Stimulated activated CD4-positive, alpha-beta T cell treated with anti-CD3 and anti-CD28 coated beads, Interleukin-1b, Interleukin-23, amount 100 ng/mL, for 24 hours (primary cell): ENCODE data around the gene STKLD1.

Experiments
- DNase-seq, 4 experiments: peaks; one replicate each; pipeline ENCODE4 v3.0.0-alpha.2; 2020; ENCODE audit warnings: low read depth in 4 of 4, low spot score in 1 of 4

Gene STKLD1

DNA sequence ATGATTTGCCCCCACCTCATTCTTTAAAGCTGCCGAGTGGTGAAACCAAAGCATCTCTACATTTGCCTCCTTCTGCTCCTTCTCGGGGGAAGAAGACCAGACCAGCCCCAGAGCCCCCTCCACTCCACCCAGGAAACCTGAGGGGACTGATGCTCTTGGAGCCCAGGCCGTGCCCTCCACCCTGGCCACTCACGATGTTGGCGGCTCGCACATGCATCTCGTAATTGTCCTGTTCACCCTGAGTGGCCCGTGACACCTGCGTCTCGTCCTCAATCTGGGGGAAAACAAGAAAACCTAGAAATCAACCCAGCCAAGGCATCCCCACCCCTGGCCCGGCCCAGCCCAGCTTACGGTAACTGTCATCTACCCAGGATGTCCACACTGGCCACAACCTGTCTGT lies 31.2 kb upstream of the STKLD1 start:
- no peak for DNase-seq

DNA sequence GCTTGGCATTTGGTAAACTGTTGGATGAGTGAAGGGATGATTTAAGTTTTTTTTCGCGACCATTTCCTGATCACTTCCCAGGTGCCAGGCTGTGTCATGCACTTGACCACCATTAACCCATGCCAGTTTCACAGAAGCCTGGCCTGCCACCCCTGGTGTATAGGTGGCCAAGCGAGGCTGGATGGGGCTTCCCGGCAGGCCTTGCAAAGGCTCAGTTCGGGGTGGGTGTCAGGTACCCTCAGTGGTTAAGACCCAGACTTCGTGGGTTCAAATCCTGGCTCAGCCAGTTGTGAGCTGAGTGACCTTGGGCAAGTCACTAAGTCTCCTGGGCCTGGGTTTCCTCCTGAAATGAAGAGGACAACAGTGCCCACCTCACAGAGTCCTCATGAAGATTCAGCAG lies 30.6 kb upstream of the STKLD1 start:
- no peak for DNase-seq

DNA sequence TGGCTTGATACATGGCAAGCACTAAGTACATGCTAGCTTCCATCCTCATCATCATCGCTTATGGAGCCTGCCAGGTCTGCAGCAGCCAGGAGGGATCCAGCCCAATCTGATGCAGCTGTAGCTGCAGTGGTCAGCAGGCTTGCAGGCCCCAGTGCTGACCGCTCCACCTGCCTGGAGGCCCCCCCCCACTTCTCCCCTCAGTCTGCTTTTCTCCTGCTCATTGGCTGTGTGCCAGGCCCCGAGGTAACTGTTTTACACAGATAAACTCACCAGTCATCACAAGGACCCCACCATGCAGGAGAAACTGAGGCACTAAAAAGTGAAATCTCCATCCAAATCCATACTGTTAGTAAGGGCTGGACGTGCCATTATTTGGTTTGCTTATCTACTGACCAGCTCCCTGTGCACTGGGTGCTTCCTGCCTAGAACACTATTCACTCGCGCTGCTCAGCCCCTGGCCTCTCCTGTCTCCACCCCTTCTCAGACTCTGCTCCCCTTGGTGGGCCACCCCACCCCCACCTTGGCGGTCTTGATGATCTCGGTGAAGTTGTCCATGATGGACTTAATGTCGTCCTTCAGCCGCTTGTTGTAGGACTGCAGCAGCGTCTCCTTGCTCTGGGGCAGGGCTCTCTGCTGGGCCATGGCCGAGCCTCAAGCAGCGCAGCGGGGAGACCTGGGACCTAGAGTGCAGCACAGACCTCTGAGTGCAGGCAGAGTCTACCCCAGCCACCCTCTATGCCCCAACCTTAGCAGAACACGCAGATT lies 30.0 kb upstream of the STKLD1 start:
- no peak for DNase-seq

DNA sequence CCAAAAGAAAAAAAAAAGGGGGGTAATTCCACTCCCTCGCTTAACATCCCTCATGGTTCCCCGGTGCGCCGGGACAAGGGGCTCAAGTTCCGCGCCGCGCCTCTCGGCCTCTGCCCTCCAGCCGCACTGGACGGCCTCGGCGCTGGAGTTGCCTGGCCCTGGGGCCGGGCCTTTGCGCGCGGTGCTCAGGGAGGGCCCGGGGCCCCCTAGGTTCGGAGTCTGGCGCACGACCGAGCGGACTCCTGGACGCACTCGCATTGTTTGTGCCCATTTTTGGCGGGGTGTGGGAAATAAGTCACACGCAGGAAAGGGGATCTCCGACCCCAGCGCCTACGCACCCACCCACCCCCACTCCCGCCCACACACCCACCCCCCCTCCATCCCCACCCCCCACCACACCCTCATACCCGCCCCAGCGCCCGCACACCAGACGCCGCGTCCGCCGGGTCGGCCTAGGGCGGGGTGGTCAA lies 28.6 kb upstream of the STKLD1 start:
- no peak for DNase-seq

DNA sequence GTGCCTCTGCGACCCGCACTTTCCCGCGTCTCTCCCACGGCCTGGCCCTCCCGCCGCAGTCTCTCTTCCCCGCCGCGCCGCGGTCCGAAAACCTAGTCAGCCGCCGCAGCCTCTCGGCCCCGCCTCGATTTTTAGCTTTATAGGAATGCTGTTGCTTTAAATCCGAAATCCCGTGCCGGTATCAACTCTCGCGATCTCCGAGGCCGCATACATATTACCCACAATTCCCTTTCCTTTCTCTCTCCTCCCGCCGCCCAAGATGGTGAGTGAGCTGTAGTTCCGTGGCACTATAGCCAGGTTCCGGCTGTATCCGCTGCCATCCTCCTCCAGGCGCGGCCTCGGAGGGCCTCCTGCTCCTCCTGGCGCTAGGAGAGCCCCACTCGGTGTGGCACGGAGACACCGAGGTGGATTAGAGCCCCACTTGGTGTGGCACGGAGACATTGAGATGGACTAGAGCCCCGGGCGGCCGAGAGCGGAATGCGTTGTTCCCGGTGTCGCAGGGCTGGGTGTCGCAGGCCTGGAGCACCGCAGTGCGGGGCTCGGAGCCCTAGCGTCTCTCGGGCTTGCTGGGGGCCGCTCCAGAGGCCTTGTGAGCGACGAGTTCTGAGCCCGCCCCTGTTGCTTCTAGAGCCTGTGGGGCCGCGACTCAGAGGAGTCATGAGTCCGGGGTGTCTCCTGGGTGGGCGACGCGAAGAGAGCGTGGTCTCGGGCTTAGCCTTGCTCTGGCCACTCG lies 28.0 kb upstream of the STKLD1 start, which contains the start of the genes MED22 and RPL7A:
Gene MED22 (minus strand): TSS at position 147 of the 733 bp plus-strand sequence. CDS start 1,469 bp downstream, outside the sequence.
Gene RPL7A (plus strand): TSS at position 234 of the 733 bp plus-strand sequence. CDS start 26 bp downstream, at position 260.
- peak; percentile 71 to 89 (median 86) for DNase-seq

DNA sequence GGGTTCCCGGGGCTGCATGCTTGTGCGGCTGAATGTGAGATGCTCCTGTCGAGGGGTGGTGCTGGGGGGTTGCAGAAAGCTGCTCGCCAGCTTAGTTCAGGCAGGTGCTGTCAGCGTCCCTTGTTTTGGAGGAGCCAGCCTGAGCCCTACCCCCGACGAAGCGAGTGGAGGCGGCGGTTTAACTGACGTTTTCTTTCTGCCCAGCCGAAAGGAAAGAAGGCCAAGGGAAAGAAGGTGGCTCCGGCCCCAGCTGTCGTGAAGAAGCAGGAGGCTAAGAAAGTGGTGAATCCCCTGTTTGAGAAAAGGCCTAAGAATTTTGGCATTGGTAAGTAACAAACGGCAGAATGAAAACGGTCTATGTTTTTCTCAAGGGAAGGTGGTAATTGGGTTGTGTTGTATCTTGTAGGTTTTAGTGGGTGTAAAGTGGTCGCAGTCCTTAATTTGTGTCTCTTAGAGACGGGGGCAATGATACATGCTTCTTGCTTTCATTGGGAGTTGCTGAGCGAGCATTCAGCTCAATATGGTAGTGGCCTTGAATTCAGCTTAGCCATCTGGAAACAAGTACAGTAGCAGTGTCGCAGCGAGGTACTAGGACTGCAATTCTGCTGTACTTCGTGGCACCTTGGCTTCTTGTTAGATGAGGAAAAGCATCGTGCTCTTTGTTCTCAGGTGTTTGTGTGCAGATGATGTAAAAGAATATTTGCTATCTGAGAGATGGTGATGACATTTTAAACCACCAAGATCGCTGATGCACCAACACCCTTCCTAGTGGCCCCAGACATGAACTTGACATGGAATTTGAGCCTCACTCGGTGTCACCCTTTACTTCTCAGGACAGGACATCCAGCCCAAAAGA lies 27.2 kb upstream of the STKLD1 start:
- no peak for DNase-seq

DNA sequence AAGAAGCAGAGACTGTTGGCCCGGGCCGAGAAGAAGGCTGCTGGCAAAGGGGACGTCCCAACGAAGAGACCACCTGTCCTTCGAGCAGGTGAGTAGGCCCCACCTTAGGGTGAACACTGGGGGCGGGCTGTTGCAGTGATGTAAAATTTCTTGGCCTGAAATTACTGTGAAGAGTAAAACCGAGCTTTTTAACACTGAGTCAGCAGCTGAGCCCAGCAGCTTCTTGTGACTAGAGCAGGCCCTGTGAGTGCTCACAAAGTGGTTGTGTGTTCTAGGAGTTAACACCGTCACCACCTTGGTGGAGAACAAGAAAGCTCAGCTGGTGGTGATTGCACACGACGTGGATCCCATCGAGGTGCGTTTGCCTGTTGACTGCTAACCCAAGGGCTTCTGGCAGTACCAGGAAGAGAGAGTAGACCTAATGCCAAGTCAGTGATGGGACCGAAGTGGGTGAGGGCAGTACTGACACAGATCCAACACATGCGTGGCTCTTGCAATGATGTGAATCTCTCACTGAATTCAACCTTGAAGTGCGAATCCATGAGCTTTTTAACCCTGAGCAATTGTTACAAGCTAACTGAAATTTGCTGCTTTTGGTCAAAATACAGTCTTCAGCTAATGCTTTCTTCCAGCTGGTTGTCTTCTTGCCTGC lies 26.1 kb upstream of the STKLD1 start:
- DNase-seq: no peak

DNA sequence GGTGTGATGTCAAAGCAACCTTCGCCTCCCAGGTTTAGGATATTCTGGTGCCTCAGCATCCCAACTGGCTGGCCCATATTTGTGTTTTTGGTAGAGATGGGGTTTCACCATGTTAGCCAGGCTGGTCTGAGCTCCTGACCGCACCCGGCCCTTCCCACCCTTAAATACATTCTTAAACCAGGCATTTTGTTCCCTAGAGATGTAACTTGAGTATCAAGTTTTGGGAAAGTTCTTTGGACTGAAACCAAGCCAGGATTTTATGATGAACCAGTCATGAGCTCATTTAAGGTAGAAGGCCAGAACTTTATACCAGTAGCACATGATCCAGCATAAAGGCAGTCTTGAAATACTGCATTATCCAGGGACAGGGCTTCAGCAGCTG lies 24.6 kb upstream of the STKLD1 start:
- DNase-seq: no peak

DNA sequence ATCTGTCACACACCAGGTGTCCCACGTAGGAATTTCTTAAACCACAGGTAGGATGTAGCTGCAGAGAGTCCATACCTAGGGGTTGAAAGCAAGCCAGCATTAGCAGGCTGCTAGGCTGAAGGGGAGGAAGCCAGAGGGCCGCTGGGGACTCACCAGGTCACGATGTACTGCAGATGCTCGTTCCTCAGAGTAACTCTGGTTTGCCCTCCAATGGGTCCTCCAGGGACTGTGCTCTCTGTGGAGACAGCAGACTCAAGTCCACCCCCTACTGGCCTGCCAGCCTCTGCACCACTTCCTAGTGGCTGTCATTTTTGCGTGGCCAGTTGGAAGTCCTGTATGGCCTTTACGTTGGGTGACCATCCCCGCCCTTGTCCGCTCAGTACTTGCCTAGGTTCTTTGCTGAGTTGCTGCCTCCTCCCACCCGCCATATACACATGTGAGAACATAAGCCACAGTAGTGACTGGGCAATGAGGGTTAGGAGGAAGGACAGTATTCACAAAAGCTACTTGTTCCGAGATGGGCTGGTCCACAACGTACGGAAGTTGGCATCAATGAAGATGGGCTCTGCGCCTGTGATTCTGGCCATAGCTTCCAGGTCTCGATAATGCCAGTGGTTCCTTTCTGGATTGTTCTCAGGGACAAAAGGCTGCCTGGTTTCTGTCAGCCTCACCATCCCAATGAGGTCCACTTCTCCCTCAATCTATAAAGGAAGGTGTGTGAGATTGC lies 24.1 kb upstream of the STKLD1 start:
- DNase-seq: no peak

DNA sequence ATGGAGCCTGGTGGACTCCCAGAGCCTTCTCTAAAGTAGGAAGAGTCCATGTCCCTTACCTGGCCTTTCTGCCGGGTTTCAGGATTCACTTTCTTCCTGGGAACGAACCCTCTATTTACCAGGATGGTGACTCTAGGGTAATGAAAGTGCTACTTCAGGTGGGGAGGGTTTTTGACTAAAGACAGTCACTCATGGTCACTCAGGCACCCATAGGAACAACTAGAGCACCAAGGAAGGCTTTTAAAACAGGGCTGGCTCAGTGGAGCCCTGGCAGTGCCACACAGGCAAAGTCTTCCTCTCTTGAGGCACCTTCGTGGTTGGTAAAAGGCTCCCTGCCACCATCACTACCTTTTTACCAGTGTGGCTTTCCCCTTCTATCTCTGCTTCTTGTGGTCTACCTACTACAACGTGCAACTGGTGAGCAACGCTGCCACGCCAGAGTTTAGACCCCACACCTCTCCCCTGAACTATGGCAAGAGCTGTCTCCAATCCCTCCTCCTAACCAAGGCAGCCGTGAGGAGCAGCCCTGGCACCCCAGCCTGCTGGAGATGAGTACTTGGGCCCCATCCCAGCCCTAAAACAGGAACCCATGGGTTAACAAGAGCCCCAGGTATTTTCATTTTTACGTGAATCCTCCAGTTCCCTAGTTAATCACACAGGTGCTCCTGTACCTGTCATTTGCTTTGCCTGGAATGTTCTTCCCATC lies 23.4 kb upstream of the STKLD1 start:
- DNase-seq: no peak

DNA sequence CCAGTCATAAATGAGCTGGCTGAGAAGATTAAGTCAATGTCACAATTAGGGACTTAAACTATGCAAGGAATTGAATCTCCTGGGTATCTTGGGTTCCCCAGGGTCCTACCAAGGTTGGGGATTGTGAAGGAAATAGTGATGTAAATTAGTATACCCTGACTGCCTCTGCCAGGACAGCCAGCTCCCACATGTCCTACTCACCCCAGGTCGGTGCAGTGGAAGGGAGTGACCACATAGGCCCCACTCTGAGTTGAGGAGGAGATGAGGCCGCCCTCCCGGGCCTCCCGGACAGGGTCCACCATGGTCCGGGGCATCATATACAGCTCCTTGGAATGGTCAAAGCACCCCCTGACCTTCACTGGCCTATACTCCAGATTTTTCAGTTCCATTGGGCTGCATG lies 22.6 kb upstream of the STKLD1 start:
- no peak for DNase-seq

DNA sequence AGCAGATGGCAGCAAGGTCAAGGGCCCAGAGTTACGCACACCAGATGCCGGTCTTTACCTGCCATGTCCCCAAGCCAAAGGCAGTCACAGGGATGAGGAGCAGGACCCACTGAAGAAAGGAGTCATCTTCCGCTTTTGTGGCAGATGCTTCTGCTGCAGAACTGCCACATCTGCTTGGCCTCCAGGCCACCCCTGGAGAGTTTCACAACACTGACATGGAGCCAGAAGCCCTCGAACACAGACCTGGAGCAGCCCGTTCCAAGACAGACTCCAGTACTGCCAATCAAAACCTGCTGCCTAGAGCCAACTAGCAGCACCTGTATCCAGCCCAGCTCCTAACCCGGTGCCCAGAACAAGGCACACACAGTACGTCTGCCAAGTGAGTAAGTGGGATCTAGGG lies 21.4 kb upstream of the STKLD1 start:
- no peak for DNase-seq

DNA sequence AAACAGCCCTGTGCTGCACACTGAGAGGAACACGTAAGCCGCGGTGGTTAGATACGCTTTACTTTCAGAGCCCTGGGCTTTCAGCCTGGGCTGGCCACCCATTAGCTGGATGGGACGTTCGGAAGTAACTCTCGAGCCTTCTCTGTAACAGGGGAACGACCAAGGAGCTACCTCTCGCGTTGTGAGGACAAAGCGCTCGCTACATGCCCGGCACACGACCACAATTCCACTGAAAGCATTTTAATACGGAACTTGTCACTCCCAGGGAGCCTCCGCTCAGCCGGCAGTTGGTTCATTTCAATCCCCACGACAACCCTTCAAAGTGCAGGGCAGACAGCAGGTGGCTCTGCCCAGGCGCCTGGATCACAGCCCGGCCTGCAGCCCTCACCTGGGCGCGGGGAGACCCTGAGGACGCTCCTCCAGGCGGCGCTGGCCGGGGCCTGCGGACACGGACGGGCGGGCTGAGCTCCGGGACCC lies 20.2 kb upstream of the STKLD1 start:
- no peak for DNase-seq

DNA sequence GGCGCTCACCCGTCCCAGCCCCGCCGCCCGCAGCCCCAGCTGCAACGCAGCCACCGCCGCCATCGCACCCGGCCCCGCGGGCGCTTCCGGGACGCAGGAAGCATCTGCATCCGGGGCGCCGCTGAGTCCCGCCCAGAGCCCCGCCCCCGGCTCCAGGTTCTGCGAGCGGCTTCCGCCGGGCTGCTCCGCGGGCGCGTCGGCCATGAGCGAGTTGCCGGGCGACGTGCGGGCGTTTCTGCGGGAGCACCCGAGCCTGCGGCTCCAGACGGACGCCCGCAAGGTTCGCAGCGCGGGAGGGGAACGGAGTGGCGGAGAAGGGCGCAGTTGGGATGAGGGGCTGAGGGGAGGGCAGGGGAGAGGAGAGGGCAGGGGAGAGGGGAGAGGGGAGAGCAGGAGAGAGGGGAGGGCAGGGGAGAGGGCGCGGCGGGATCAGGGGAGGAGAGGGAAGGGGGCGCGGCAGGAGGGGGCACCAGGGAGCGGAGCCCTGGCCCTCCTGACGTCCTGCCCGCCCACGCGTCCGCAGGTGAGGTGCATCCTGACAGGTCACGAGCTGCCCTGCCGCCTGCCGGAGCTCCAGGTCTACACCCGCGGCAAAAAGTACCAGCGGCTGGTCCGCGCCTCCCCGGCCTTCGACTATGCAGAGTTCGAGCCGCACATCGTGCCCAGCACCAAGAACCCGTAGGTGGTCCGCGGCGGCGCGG lies 19.6 kb upstream of the STKLD1 start, which contains the start of the genes SURF1 and SURF2:
Gene SURF1 (minus strand): TSS at position 97 of the 701 bp plus-strand sequence. CDS start 34 bp downstream, at position 63.
Gene SURF2 (plus strand): TSS at position 160 of the 701 bp plus-strand sequence. CDS start 43 bp downstream, at position 203.
- peak; percentile 82 to 92 (median 87) for DNase-seq

DNA sequence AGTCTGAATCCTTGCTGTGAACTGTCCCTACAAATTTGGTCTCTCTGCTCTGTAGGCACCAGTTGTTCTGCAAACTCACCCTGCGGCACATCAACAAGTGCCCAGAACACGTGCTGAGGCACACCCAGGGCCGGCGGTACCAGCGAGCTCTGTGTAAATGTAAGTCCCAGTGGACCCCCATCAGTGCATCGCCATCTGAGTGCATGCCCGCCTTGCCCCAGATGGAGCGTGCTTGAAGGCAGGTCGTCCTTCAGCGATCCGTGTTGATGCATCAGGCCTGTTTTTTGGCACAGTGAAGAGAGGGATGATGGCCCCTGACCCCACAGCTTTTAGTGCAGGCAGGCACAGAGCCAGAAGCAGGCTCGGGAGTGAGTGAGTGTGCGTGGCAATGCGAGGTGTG lies 18.5 kb upstream of the STKLD1 start:
- no peak for DNase-seq

DNA sequence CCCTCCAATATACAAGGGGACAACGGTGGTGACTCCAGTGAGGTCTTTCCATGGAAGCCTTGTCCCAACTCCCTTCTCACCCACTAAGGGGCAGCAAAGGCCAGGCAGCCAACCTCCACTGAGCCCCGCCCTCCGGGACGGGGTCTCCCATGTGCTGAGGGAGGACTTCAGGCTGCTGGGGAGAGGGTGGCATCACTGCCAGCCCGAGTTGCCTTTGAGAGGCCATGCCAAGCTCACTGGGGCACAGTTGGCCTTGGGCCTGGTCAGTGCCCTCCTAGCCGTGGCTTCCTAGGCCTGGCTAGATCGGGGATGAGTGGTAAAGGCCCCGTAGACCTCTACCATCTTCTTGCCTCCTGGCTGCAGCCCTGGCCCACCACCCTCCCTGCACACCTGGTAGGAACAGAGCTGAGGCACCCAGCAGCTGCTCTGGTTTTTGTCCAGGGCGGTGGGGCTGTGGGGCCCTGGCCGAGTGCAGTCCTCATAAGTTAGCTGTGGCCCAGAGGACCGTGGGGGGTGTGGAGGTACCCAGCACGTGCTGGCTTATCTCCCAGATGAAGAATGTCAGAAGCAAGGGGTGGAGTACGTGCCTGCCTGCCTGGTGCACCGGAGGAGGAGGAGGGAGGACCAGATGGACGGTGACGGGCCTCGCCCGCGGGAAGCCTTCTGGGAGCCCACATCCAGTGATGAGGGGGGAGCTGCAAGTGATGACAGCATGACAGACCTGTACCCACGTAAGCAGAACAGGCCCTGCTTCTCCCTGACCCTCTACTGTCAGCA lies 16.6 kb upstream of the STKLD1 start:
- DNase-seq: no peak
